Measurements from ENCODE around the gene IL13RA1. TPM values are rescaled to one million over a fixed set of nuclear protein-coding genes. Genes with fewer than 3 reads are reported as not detected.
A peak's percentile ranks its signal among the peaks of the same experiment; 100 is the strongest.

Gene IL13RA1
- total and polyA plus RNA-seq, 8 donors: 18.5 to 110 (median 39.5) TPM

DNA sequence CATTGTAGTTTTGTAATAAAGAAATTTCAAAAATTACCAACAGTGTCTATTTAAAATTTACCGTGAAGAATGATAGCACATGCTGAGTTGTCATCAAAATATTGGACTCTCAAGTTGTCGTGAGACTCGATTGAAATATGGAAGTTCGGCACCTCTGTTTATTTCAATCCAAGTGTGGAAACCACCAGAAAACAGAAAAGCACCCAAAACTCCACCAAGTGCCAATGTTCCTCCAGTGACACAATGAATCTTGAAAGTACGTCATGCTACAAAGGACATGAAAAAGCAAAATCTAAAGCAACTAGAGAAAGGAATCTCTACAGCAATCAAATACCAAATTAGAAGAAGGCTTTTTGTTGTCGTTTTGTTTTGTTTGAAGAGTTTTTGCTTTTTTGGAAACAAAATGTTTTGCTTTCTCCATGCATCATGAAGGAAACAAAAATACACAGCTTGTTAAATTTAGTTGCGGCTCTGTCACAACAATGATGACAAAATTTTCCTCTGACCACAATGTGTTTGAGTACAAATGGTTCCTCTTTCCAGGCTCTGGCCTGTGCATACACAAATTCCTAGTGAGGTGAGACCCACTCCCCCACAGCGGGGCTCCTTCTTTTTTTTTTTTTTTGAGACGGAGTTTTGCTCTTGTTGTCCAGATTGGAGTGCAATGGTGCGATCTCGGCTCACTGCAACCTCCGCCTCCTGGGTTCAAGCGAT lies 9.6 kb upstream of the IL13RA1 start:
- no peak for TF ChIP-seq POLR2AphosphoS5 (IDR thresholded peaks at IDR 0.05)
- TF ChIP-seq EP300 (IDR thresholded peaks at IDR 0.05): no peak
- TF ChIP-seq, protein P1, sequence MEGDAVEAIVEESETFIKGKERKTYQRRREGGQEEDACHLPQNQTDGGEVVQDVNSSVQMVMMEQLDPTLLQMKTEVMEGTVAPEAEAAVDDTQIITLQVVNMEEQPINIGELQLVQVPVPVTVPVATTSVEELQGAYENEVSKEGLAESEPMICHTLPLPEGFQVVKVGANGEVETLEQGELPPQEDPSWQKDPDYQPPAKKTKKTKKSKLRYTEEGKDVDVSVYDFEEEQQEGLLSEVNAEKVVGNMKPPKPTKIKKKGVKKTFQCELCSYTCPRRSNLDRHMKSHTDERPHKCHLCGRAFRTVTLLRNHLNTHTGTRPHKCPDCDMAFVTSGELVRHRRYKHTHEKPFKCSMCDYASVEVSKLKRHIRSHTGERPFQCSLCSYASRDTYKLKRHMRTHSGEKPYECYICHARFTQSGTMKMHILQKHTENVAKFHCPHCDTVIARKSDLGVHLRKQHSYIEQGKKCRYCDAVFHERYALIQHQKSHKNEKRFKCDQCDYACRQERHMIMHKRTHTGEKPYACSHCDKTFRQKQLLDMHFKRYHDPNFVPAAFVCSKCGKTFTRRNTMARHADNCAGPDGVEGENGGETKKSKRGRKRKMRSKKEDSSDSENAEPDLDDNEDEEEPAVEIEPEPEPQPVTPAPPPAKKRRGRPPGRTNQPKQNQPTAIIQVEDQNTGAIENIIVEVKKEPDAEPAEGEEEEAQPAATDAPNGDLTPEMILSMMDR (IDR thresholded peaks at IDR 0.05): no peak
- TF ChIP-seq POLR2A (IDR thresholded peaks at IDR 0.05): no peak
- H3K36me3 ChIP-seq: no peaks in the 10 kb centered on the region
- intact Hi-C loops (cut with DNase I; ENCODE audit: low total_unique reads): no loop called here
- no peak for DNase-seq
- 84 to 88% (median 87%) methylated on average over 12 to 13 of the region's 13 CpGs for WGBS, 5 donors
- no peaks in the 10 kb centered on the region for H3K4me1 ChIP-seq
- H3K27ac ChIP-seq: peak overlapping the region in 2 of 5 donors; percentile 53 to 57
- no peaks in the 10 kb centered on the region for H3K9me3 ChIP-seq
- no peaks in the 10 kb centered on the region for H3K27me3 ChIP-seq
- H3K4me3 ChIP-seq: no peak overlapping the region

DNA sequence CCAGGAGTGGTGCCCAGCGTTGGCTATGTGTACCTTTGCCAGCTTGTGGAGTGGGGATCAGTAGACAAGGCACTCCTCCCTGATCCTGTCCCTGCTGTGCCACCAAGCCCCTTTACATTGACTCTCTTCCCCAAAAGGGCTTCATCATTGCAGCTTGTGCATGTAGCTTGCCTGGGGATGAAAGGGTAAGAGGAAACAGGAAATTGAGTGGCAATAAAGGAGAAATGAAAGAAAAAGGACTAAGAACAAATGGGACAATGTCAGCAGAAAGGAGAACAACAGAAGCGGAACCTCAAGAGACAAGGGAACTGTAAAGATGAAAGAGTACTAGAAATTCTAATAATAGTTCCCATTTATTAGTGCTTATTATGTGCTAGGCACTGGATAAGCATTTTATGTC lies 8.7 kb upstream of the IL13RA1 start:
- H3K27me3 ChIP-seq: no peaks in the 10 kb centered on the region
- H3K4me1 ChIP-seq: no peaks in the 10 kb centered on the region
- H3K9me3 ChIP-seq: no peaks in the 10 kb centered on the region
- 64 to 83% (median 78%) methylated on average over 2 of the region's 2 CpGs for WGBS, 5 donors
- no peak for DNase-seq
- H3K27ac ChIP-seq: peak overlapping the region in 2 of 5 donors; percentile 53 to 57
- no peak overlapping the region for H3K4me3 ChIP-seq
- no peaks in the 10 kb centered on the region for H3K36me3 ChIP-seq
- TF ChIP-seq POLR2A (IDR thresholded peaks at IDR 0.05) (no peak), POLR2AphosphoS5 (IDR thresholded peaks at IDR 0.05) (no peak), EP300 (IDR thresholded peaks at IDR 0.05) (no peak)
- TF ChIP-seq, protein P1 (IDR thresholded peaks at IDR 0.05): no peak
- intact Hi-C loops (cut with DNase I; ENCODE audit: low total_unique reads): no loop called here

DNA sequence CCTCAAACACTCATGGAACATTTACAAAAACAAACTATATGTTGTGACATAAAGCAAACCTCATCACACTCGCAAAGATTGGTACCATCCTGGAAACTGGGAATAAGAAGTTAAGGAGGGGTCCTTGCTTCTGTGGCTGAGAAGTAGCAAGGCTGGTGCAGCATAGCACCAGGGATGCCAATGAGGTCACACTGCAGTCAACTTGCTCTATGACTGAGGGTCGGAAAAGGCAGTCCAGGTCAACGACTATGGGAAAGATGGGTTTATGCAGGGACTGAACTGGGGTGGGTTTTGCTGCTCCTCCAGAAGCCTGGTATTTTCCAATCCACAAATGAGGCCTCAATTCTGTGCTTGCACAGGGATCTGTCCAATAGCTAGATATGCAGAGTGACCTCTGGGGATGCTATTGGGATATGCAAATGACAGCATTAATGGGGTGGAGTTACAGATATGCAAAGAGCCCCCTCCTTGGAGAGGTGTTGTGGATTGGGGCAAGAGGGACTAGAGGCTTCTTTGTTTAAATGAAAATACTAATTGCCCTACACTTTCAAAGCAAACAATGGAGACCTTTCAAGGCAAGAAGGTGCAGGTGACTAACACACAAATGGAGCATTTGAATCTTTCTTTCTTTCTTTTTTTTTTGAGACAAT lies 7.2 kb upstream of the IL13RA1 start:
- H3K27me3 ChIP-seq: no peaks in the 10 kb centered on the region
- H3K27ac ChIP-seq: no peak overlapping the region
- H3K4me1 ChIP-seq: peaks cover 2 to 12% (median 9%) of the 10 kb centered on the region in 4 donors
- no peak overlapping the region for H3K4me3 ChIP-seq
- intact Hi-C loops (cut with DNase I; ENCODE audit: low total_unique reads): no loop called here
- H3K9me3 ChIP-seq: no peaks in the 10 kb centered on the region
- WGBS, 5 donors: 67 to 96% (median 84%) methylated on average over 3 of the region's 3 CpGs
- H3K36me3 ChIP-seq: no peaks in the 10 kb centered on the region
- TF ChIP-seq, protein P1 (IDR thresholded peaks at IDR 0.05): no peak
- no peak for TF ChIP-seq EP300 (IDR thresholded peaks at IDR 0.05)
- no peak for TF ChIP-seq POLR2AphosphoS5 (IDR thresholded peaks at IDR 0.05)
- TF ChIP-seq POLR2A (IDR thresholded peaks at IDR 0.05): no peak
- no peak for DNase-seq

DNA sequence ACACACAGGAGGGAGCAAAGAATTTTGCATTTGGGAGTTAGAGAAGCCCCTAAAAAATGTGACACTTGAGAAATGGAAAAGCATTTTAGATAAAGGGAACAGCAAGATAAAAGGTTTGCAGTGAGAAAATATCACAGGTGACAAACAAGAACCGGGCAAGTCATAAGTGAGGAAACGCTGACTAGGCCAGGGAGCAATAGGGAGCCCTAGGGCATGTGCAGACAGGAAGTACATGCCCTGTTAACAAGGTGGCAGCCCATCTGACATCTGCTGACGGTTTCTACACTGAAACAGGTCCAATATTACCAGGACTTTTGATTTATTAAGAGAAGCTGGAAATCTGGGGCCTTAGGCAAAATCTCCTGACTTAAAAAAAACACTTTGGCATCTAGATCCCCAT lies 4.0 kb upstream of the IL13RA1 start:
- TF ChIP-seq, protein P1 (IDR thresholded peaks at IDR 0.05): no peak
- no peak for TF ChIP-seq EP300 (IDR thresholded peaks at IDR 0.05)
- H3K36me3 ChIP-seq: no peaks in the 10 kb centered on the region
- WGBS, 5 donors: 43 to 55% (median 49%) methylated on average over 3 of the region's 3 CpGs
- intact Hi-C loops (cut with DNase I; ENCODE audit: low total_unique reads): no loop called here
- no peak for DNase-seq
- no peaks in the 10 kb centered on the region for H3K27me3 ChIP-seq
- peaks cover 4 to 28% (median 25%) of the 10 kb centered on the region in 4 donors for H3K4me1 ChIP-seq
- no peak overlapping the region for H3K27ac ChIP-seq
- no peaks in the 10 kb centered on the region for H3K9me3 ChIP-seq
- no peak overlapping the region for H3K4me3 ChIP-seq

Measured in stomach (tissue), 9 donors.